ENCODE data around the gene ZMYM5. TPM values are rescaled to one million over a fixed set of nuclear protein-coding genes. Genes with fewer than 3 reads are reported as not detected.

The ZMYM5 gene
- total RNA-seq, result 52.3 TPM

GRCh38 chr13:19863323-19864023 is at the start of gene ZMYM5:
Gene ZMYM5, minus strand, starts transcription at chr13:19863649. Its CDS starts 11,469 bp downstream, at chr13:19852180.

GRCh38 chr13:19782727-19783682 is 80.4 kb downstream of the ZMYM5 start, which contains the start of gene PSPC1:
Gene PSPC1, minus strand, starts transcription at chr13:19782945. Its CDS starts 188 bp downstream, at chr13:19782757.

Other genes with a start within 250 kb of the ZMYM5 start
- gene MPHOSPH8, start 230.0 kb downstream of the ZMYM5 start, total RNA-seq, result 49.3 TPM
- gene PSPC1, start 80.7 kb downstream of the ZMYM5 start, total RNA-seq, result 154 TPM
- 226 TPM for gene ZMYM2, start 95.1 kb upstream of the ZMYM5 start, total RNA-seq